ENCODE data around the gene OR52E2.

- TF ChIP-seq CTCF (IDR thresholded peaks at IDR 0.05) (no peak), EP300 (IDR thresholded peaks at IDR 0.05) (no peak)
Observed at GRCh38 chr11:5107285-5107684, 47.9 kb upstream of the OR52E2 start.
